HFFc6 (cell line): ENCODE data around the gene DDIAS. TPM values are rescaled to one million over a fixed set of nuclear protein-coding genes. Genes with fewer than 3 reads are reported as not detected.

Experiments
- DNase-seq: peaks from one replicate; pipeline ENCODE4 v3.0.0-alpha.2; 2018
- H3K27ac Mint-ChIP-seq: 2 replicates; pipeline ENCODE4 v1.8.0; 2020; ENCODE audit warnings: mild to moderate bottlenecking, mixed read lengths
- H3K27me3 Mint-ChIP-seq: 2 replicates; pipeline ENCODE4 v1.8.0; 2021; ENCODE audit warnings: mild to moderate bottlenecking, moderate library complexity, mixed read lengths; ENCODE audit not compliant: insufficient read depth
- H3K36me3 Mint-ChIP-seq: 2 replicates; pipeline ENCODE4 v1.8.0; 2021; ENCODE audit warnings: low read depth, mixed read lengths
- H3K4me1 Mint-ChIP-seq: 2 replicates; pipeline ENCODE4 v1.8.0; 2020; ENCODE audit warnings: low read depth, mixed read lengths
- H3K4me3 Mint-ChIP-seq: 2 replicates; pipeline ENCODE4 v1.8.0; 2020; ENCODE audit warnings: mild to moderate bottlenecking, moderate library complexity, mixed read lengths
- H3K9me3 Mint-ChIP-seq: 2 replicates; pipeline ENCODE4 v1.8.0; 2020; ENCODE audit warnings: mild to moderate bottlenecking, mixed read lengths
- CTCF ChIP-seq: fragments of 200-600 bp; sonication (generic); IDR thresholded peaks from 2 replicates; pipeline ENCODE4 v1.5.0; 2021; ENCODE audit warnings: antibody characterized with exemption, mild to moderate bottlenecking
- total RNA-seq, 6 experiments: library from RNA; stranded (reverse); fragmentation: NEBNext Ultra II Directional; extraction: Animal tissue kit (Norgen Biotek cat#: 25700); gene quantifications; 2 replicates in 1 of 6; 3 replicates in 5 of 6; pipeline ENCODE4 v1.2.3, GENCODE V29; 2021

DDIAS gene
- total RNA-seq, 6 experiments from 2014 or later = 4.7 to 9.7 (median 8.4) TPM

DNA sequence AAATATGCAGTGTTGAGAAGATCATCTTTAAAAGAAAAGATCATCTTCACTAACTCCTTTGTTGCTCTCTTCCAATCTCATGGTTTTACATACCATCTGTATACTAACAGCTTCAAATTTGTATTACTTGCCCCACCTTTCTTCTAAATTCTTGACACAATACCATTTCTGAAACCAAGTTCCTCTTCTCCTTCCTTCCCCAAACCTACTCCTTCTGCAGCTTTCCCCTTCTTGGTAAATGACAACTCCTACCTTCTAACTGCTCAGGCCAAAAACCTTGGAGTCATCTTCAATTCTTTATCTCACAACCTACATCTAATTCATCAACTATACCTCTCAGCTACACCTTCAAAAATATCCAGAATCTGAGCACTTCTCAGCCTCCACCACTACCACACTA, 10.6 kb upstream of the DDIAS start:
- Mint-ChIP-seq H3K27me3 (no peaks in the 10 kb centered on the region; the same call in 1 of the 2 replicates), H3K9me3 (no peaks in the 10 kb centered on the region), H3K36me3 (no peaks in the 10 kb centered on the region), H3K4me3 (no peak overlapping the region), H3K4me1 (no peaks in the 10 kb centered on the region), H3K27ac (no peak overlapping the region)
- no peak for TF ChIP-seq CTCF
- no peak for DNase-seq

DNA sequence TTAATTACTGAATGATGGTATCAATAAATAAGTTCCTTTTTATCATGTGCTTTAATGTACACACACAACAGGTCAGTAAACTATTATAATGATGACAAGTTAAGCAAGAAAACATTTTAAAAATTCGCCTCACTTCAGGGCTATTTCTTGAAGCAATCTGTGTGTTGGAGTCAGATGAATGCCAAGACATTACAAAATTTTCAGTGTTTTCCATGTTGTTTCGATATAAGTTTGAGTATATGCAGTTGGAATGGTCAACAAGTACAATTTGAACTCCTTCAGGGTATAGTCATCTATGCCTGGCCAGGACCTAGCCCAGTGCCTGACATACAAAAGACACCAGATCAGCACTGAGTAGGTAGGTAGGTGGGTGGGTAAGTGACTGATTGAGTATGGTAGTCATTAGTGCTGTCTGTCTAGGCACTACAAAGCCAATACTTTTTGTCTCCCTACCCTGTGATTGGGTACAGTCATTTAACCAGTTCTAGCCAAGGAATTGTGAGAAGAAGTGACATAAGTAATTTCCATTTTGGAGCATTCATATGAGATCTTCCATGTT, 8.8 kb upstream of the DDIAS start:
- H3K27ac Mint-ChIP-seq = no peak overlapping the region
- TF ChIP-seq CTCF = no peak
- DNase-seq = no peak
- no peaks in the 10 kb centered on the region; the same call in 1 of the 2 replicates for H3K27me3 Mint-ChIP-seq
- no peaks in the 10 kb centered on the region for H3K4me1 Mint-ChIP-seq
- H3K9me3 Mint-ChIP-seq = no peaks in the 10 kb centered on the region
- H3K4me3 Mint-ChIP-seq = no peak overlapping the region
- no peaks in the 10 kb centered on the region for H3K36me3 Mint-ChIP-seq

DNA sequence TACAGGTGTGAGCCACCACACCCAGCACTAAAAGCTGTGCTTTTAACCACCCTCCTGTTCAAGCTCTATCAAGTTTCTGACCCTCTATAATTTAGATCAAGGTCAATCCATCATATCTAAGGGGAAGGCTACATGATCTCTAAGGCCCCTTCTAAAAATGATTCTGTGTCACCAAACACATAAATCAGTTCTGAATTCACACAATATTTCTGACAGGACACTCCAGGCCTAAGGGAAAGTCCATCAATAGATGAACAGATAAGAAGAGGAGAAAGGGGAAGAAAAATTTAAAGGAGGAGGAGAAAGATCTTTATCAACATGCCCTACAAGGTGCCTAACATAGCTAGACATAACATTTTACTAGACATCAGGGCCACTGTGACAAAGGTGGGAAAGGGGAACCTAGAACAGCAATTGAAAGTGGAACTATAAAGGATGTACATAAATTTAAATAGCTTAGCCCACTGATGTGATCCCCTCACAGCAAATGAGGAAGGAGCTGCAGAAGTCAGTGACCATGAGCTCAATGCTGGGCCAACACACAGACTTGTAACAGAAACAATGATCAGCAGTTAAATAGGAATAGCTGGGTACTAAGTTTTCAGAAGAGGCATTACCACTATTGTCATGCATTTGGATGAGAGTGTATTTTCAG, 6.0 kb upstream of the DDIAS start:
- H3K4me1 Mint-ChIP-seq = peaks cover 14% of the 10 kb centered on the region
- H3K9me3 Mint-ChIP-seq = no peaks in the 10 kb centered on the region
- H3K4me3 Mint-ChIP-seq = no peak overlapping the region
- no peak for DNase-seq
- no peak overlapping the region for H3K27ac Mint-ChIP-seq
- no peaks in the 10 kb centered on the region for H3K36me3 Mint-ChIP-seq
- TF ChIP-seq CTCF = no peak
- no peaks in the 10 kb centered on the region; the same call in 1 of the 2 replicates for H3K27me3 Mint-ChIP-seq

GRCh38 chr11:82896183-82896582, 5.4 kb upstream of the DDIAS start:
- Mint-ChIP-seq H3K27ac (no peak overlapping the region), H3K9me3 (no peaks in the 10 kb centered on the region), H3K4me3 (no peak overlapping the region), H3K27me3 (no peaks in the 10 kb centered on the region; the same call in 1 of the 2 replicates), H3K4me1 (peaks cover 17% of the 10 kb centered on the region), H3K36me3 (no peaks in the 10 kb centered on the region)
- DNase-seq = no peak
- no peak for TF ChIP-seq CTCF

GRCh38 chr11:82898241-82898640, 3.3 kb upstream of the DDIAS start:
- H3K27ac Mint-ChIP-seq = no peak overlapping the region

More at GRCh38 chr11:82898241-82898640, 3.3 kb upstream of the DDIAS start:
- Mint-ChIP-seq H3K9me3 (no peaks in the 10 kb centered on the region), H3K36me3 (no peaks in the 10 kb centered on the region), H3K4me3 (no peak overlapping the region), H3K27me3 (no peaks in the 10 kb centered on the region), H3K4me1 (peaks cover 33% of the 10 kb centered on the region)
- no peak for DNase-seq
- TF ChIP-seq CTCF = no peak
